ENCODE measurements around the gene TSLP.

Gene TSLP

GRCh38 chr5:111071413-111071812 lies at the start of gene TSLP:
TSS of gene TSLP (plus strand) at chr5:111071713. CDS start at chr5:111071891, 178 bp downstream.
- no peak for DNase-seq

DNA sequence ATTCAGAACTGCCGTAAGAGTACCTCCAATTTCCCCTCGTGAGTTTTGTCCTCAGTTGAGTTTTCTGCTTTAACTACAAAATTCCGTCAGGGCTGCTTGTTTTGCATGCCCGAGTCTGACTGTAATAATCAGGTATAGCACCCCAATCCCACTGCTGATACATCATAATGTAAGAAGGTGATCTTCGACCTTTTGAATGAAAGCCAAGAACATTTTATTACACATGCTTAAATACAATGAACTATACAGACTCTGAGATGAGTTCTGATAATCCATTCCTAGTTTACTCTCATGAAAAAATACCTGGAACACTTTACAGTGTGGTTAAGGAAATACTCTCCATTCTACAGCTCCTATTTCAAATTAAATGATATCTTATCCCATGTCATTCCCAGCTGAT lies 49.2 kb upstream of the TSLP start:
- no peak for DNase-seq

DNA sequence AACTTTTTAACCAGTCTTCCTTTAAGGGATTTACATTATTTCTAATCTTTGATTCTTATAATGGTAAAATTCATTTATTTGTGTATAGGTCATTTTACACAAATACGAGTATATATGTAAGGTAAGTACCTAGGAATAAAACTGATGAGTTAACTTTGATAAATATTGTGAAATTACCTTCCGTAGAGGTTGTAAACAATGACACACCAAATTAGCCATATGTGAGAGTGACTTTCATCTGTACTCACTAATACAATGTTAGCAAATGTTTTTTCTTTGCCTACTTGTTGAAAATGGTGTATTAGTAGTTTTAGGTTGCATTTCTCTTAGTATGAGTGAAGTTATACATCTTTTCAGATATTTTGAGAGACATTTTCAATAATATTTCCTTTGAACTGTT lies 42.6 kb upstream of the TSLP start:
- no peak for DNase-seq

GRCh38 chr5:111043712-111044506 lies 27.6 kb upstream of the TSLP start:
- DNase-seq, result peak; percentile 17

- DNase-seq, result no peak
Observed at GRCh38 chr5:111058064-111058463, 13.4 kb upstream of the TSLP start.

- no peak for DNase-seq
Observed at GRCh38 chr5:111060169-111060568, 11.3 kb upstream of the TSLP start.

DNA sequence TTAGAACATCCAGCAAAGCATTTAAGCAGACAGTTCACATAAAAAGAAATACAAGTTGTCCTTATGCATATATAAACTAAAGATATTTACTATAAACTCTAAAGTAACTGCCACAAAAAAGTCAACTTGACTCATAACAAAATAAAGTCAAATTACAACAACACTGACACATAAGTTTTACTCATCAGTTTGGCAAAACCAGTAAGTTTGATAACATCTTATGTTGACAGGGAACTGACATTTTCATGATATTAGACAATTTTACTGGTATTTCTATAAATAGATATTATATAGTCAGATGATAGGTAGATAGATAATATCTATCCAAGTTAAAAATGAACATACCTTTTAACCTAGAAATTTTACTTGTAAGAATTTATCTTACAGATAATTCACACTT lies 9.9 kb upstream of the TSLP start:
- no peak for DNase-seq

DNA sequence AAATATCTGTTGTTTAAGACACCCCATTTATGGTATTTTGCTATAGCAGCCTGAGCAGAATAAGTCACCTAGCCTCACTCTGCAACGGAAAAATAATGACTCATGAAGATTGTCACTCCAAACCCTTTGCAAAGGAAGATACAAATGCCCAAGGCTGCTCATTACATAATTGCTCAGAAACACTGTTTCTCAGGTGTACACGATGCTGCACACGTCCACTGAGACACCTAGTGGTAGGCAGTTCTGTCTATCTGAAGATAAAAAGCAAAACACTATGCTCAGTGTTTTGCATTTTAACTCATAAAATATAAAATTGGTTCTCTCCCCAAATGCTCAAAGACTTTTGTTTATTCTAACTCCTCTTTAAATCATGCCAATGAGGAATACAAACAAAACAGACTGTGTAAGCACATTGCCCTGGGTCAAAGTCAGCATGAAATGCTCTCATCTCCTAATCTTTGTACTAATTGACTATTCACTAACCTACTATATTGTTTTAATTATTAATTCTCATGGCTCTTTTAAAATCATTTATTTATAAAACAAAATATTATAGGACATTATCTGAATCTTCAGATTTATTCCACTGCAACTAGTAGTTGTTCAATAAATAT lies 7.7 kb upstream of the TSLP start:
- no peak for DNase-seq

- DNase-seq, result no peak
Observed at GRCh38 chr5:111066261-111066938, 5.1 kb upstream of the TSLP start.

DNA sequence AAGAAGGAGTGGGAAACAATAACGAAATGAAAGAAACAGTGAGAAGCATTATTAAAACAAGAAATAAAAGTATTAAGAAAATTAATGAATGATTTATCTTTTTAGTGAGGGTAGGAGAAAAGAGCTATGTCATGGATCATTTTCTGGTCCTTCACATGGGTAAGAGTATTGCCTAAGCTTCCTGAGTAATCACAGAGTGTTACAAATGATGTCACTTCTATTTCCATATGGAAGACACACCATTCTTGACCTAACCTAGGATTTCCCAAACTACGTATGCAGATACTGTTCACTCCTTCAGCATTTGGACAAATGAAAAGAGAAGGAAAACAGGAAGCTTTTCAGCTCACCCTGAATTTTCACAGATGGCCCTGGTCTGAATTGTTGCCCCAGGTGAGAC lies 3.3 kb upstream of the TSLP start:
- no peak for DNase-seq

GRCh38 chr5:111069839-111070238 lies 1.7 kb upstream of the TSLP start:
- peak; percentile 49 for DNase-seq

DNA sequence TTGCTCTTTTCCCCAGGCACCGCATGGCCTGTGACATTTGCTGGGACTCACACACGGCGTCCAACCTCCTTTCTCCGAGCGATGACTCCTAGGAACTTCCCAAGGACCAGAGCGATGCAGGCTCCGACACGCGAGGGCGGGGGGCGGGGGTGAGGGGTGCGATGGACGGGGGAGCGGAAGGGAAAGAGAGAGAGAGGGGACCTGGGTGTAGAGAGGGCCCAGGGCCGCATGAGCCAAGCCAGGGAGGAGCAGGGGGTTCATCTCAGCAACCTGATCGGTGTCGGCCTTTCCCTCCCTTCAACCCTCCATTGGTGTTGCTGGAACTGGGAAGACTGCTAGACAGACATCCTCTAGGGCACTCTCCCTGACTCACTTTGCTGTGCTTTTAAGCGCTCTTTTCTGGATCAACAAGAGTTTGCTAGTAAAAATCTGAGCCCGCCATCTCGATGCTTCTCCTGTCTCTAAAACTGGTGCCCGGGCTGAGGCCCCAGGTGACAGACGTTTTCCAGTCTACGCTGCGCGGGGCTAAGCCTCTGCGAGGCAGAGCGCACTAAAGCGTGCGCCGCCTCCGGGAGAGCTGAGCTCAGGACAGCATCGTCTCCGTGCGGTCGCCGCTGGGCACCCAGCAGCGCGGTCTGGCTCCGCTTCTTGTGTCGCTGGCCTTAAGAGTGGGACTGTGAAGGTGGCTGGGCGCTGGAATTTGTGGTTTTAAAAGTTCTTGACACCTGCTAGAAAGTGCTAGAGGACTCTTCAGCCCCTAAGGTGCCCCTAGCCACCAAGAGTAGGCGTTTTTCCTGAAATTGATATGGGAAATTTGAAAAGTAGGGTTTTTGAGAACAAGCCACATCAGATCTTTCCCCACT lies 1.0 kb upstream of the TSLP start:
- peak; percentile 80 for DNase-seq

GRCh38 chr5:111072949-111073682 lies 1.6 kb downstream of the TSLP start:
- DNase-seq, result peak; percentile 67

DNA sequence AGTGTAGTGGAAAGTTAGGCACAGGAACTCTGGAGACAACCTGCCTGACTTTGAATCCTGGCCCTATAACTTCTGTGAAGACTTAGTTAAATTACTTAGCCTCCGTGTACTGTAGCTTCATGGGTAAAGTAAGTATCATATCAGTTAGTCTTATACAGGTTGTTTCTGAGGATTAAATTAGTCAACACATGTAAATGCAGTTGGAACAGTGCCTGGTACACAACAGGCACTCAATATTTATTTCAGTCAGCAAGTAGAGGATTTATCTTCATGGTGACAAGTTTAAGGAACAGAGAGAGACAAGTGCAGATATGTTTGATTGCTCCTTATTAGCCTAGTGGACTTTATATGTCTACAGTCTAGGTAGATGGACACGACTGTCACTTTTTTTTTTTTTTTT lies 2.7 kb downstream of the TSLP start:
- DNase-seq, result no peak

DNA sequence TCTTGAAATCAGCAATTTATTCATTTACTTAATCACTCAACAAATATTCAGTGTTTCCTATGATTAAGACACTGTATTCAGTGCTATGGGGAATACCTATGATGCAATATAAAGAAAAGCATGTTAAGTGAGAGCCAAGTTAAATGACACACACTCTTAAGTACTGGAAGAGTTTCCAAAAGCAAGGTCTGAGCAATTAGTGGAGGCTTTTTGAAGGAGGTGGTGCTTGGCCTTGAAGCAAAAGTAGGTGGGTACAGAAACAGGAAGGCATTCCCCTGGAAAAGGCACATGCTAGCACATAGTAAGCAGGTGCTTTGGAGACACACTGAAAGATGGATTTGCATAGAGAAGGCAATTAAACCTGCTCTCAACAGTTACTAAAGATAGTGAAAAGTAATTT lies 4.0 kb downstream of the TSLP start:
- DNase-seq, result no peak

GRCh38 chr5:111076091-111076490 lies 4.6 kb downstream of the TSLP start:
- no peak for DNase-seq

DNA sequence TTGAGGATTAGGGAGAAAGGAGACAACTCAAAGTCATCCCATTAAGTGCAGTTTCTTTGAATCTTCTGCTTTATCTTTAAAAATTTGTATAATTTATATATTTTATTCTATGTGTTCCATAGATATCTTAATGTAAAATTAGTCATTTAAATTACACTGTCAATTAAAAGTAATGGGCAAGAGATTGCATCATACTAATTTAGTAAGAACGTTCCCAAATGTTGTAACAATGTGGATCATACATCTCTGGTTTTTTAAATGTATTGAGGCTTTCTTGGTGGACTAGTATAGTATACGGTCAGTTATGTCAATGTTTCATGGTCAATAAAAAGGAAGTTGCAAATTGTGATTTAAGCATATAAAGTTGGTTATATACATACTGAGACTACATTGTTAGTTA lies 6.2 kb downstream of the TSLP start:
- DNase-seq, result no peak

GRCh38 chr5:111079846-111080245 lies 8.3 kb downstream of the TSLP start:
- DNase-seq, result no peak

DNA sequence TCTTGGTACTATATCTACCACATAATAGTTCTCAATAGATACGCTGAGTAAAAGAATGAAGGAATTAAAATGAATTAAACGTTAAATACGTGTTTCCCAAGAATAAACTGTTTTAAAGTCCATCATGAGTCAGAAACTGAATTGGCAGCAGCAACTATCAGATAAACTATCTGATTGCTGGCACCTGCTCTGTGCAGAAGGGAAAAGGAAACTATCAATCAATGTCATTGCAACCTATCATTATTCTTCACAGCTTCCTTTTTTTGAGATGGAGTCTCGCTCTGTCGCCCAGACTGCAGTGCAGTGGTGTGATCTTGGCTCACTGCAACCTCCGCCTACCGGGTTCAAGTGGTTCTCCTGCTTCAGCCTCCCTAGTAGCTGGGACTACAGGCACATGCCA lies 11.8 kb downstream of the TSLP start:
- DNase-seq, result no peak

- DNase-seq, result peak; percentile 98
Observed at GRCh38 chr5:111092062-111092853, 20.7 kb downstream of the TSLP start, which contains the start of gene WDR36. TSS of gene WDR36 (plus strand) at chr5:111092348. CDS start at chr5:111092457, 109 bp downstream.

- DNase-seq, result no peak
Observed at GRCh38 chr5:111095982-111096381, 24.5 kb downstream of the TSLP start.

All from eye (tissue), 1 donor.